PC-9 (cell line): ENCODE results near the gene HSPA9. TPM values are rescaled to one million over a fixed set of nuclear protein-coding genes. Genes with fewer than 3 reads are reported as not detected.
A peak's percentile ranks its signal among the peaks of the same experiment; 100 is the strongest.

Experiments used
- BruUV-seq: library from RNA; stranded (reverse); fragments of 400-500 nt; replicated peaks from 2 replicates; lab custom pipeline; 2021; lab: Mats Ljungman, UMichigan
- CTCF ChIA-PET: fragments of 300-600 bp; sonication (Branson Sonifier 250); formaldehyde crosslinking; loops from one replicate; lab custom pipeline; 2022; ENCODE audit warnings: antibody characterized with exemption; lab: Charles Lee
- POLR2A ChIA-PET: fragments of 300-600 bp; sonication (Branson Sonifier 250); formaldehyde crosslinking; loops from one replicate; lab custom pipeline; 2022; ENCODE audit warnings: antibody characterized with exemption; ENCODE audit not compliant: unreplicated experiment; lab: Charles Lee
- DNase-seq, 2 experiments: peaks; one replicate each; pipeline versions ENCODE4 v3.0.0 to v3.0.0-alpha.2; 2015 to 2022; ENCODE audit warnings: mixed read lengths in 1 of 2
- H2AFZ ChIP-seq: fragments of 200-600 bp; sonication (generic); 2 replicates; pipeline ENCODE4 v1.8.1; 2017; ENCODE audit warnings: antibody characterized with exemption
- H3F3A ChIP-seq: fragments of 200-600 bp; sonication (generic); 2 replicates; pipeline ENCODE4 v1.8.1; 2017; ENCODE audit warnings: antibody characterized with exemption, mild to moderate bottlenecking, low read depth; ENCODE audit not compliant: insufficient read depth
- H3K27ac ChIP-seq: fragments of 200-600 bp; sonication (generic); 2 replicates; pipeline ENCODE4 v1.6.1; 2016; ENCODE audit warnings: mixed run types
- H3K27me3 ChIP-seq: fragments of 200-600 bp; sonication (generic); 2 replicates; pipeline ENCODE4 v1.6.1; 2016; ENCODE audit warnings: low read depth, mixed run types; ENCODE audit not compliant: insufficient read depth
- H3K36me3 ChIP-seq: fragments of 200-600 bp; sonication (generic); 2 replicates; pipeline ENCODE4 v1.6.1; 2016; ENCODE audit warnings: low read depth, mixed run types
- H3K4me1 ChIP-seq: fragments of 200-600 bp; sonication (generic); replicated peaks from 2 replicates; pipeline ENCODE4 v1.6.1; 2016; ENCODE audit warnings: mixed run types; ENCODE audit not compliant: insufficient read depth
- H3K4me2 ChIP-seq: fragments of 200-600 bp; sonication (generic); 2 replicates; pipeline ENCODE4 v1.6.1; 2017; ENCODE audit warnings: mixed run types
- H3K4me3 ChIP-seq: fragments of 200-600 bp; sonication (generic); 2 replicates; pipeline ENCODE4 v1.6.1; 2016; ENCODE audit warnings: mixed run types
- H3K79me2 ChIP-seq: fragments of 200-600 bp; sonication (generic); 2 replicates; pipeline ENCODE4 v1.6.1; 2017; ENCODE audit warnings: low read depth, mixed run types
- H3K9me2 ChIP-seq: fragments of 200-600 bp; sonication (generic); 2 replicates; pipeline ENCODE4 v1.8.1; 2017; ENCODE audit warnings: mild to moderate bottlenecking; ENCODE audit not compliant: insufficient read depth
- H3K9me3 ChIP-seq: fragments of 200-600 bp; sonication (generic); 2 replicates; pipeline ENCODE4 v1.8.1; 2016; ENCODE audit warnings: low read depth; ENCODE audit not compliant: insufficient read depth
- H4K20me1 ChIP-seq: fragments of 200-600 bp; sonication (generic); 2 replicates; pipeline ENCODE4 v1.8.1; 2017; ENCODE audit not compliant: insufficient read depth
- EZH2 ChIP-seq: fragments of 200-600 bp; sonication (generic); IDR thresholded peaks from 2 replicates; pipeline ENCODE4 v1.8.0; 2017; ENCODE audit warnings: antibody characterized with exemption, low read depth
- intact Hi-C: fragments of 100-400 bp; cut with micrococcal nuclease; formaldehyde crosslinking; loops from one replicate; pipeline ENCODE4 v1.10.0; 2022; ENCODE audit not compliant: unreplicated experiment
- total RNA-seq: library from RNA; stranded (reverse); gene quantifications from 2 replicates; pipeline ENCODE4 v1.2.3, GENCODE V29; 2021
- TF ChIP-seq, protein P1 (sequence below): fragments of 200-600 bp; sonication (generic); conservative IDR thresholded peaks from 2 replicates; pipeline ENCODE4 v1.6.1; 2017; ENCODE audit warnings: mixed run types, antibody characterized with exemption, mild to moderate bottlenecking, moderate library complexity

HSPA9 gene
- total RNA-seq, 1 experiment from 2014 or later = 256 TPM

DNA sequence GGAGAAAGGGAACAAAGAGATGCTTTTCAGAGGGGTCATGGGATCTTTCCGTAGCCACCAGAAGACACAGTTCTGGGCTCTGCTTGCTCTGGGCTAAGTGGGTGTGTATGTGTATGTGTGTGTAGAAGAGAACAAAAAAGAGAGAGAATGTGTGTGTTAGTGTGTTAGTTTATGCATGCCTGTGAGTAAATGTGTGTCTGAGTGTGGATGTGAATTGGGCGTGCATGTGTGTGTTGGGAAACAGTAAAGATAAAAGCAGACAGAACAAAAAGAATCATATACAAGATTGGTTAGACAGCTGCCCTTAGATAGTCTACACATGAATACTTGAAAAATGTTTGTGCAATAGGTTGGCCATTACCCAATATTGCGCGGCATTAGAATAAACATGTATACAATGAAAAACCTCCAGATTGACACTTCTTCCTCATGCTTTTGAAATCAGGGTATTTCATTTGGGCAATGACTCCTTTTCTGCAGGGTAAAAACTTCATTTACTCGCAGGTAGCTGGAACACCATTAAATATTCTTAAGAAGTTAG is 36.5 kb upstream of the HSPA9 start:
- TF ChIP-seq, protein P1, sequence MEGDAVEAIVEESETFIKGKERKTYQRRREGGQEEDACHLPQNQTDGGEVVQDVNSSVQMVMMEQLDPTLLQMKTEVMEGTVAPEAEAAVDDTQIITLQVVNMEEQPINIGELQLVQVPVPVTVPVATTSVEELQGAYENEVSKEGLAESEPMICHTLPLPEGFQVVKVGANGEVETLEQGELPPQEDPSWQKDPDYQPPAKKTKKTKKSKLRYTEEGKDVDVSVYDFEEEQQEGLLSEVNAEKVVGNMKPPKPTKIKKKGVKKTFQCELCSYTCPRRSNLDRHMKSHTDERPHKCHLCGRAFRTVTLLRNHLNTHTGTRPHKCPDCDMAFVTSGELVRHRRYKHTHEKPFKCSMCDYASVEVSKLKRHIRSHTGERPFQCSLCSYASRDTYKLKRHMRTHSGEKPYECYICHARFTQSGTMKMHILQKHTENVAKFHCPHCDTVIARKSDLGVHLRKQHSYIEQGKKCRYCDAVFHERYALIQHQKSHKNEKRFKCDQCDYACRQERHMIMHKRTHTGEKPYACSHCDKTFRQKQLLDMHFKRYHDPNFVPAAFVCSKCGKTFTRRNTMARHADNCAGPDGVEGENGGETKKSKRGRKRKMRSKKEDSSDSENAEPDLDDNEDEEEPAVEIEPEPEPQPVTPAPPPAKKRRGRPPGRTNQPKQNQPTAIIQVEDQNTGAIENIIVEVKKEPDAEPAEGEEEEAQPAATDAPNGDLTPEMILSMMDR = no peak
- no peak for TF ChIP-seq EZH2
- DNase-seq = peak in 1 of 2 experiments; percentile 68
- Histone ChIP-seq H3K27me3 (no peaks in the 10 kb centered on the region), H3K9me2 (no peaks in the 10 kb centered on the region), H4K20me1 (no peaks in the 10 kb centered on the region), H3K79me2 (no peaks in the 10 kb centered on the region), H2AFZ (no peak overlapping the region), H3K4me3 (no peak overlapping the region), H3F3A (peaks cover 17% of the 10 kb centered on the region), H3K4me2 (peak overlapping the region; percentile 16; the same call in 1 of the 2 replicates), H3K27ac (no peak overlapping the region), H3K4me1 (peaks cover 35% of the 10 kb centered on the region), H3K9me3 (no peaks in the 10 kb centered on the region), H3K36me3 (no peaks in the 10 kb centered on the region)
- BruUV-seq = no TSS peak
- intact Hi-C loops = no loop called here
- CTCF ChIA-PET = no interaction called here
- POLR2A ChIA-PET = interaction anchor here (0.6 kb wide), 1 partner anchor 18 kb away, joined by 5 read pairs; no protein-coding TSS in a partner anchor

DNA sequence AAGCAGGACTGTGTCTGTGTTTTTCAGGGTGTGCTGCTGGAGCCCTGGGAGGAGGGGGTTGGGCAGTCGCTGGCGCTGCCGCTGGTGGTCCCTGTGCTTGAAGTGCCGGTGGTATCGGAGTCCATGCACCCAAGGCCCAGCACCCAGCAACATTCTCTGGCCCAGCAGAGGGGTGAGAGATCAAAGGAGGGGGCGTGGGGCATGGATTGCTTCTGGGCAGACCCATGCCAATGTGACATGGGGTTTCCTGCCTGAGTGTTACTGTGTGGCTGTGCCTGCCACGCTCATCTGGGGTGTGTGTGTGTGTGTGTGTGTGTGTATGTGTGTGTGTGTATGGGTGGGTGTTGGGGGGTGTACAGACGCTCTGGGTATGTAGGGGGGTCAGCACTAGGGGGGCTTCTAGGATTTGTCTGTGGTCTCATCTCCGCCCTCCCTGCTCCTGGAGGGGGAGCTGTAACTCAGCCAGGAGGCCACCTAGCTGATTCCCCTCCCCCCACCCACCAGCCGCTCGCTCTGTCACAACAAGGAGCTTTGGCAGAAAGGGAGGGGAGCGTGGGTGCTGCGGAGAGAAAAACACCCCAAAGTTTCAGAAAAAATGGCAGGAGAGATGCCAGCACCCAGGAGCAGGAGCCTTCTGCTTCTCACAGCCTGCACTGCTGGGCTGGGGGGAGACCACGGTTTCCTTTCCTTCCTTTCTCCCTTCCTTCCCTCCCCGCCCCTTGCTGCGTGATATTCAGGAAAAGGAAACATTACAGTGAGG is 35.9 kb upstream of the HSPA9 start:
- Histone ChIP-seq H4K20me1 (no peaks in the 10 kb centered on the region), H3K27ac (no peak overlapping the region), H3K79me2 (no peaks in the 10 kb centered on the region), H2AFZ (no peak overlapping the region), H3K9me2 (no peaks in the 10 kb centered on the region), H3K4me2 (0 out of 2 replicates have a peak overlapping the region, but pooled peaks have one; percentile 16), H3K9me3 (no peaks in the 10 kb centered on the region), H3K27me3 (no peaks in the 10 kb centered on the region), H3K36me3 (no peaks in the 10 kb centered on the region), H3F3A (peaks cover 17% of the 10 kb centered on the region), H3K4me3 (no peak overlapping the region), H3K4me1 (peaks cover 35% of the 10 kb centered on the region)
- no peak for TF ChIP-seq EZH2
- TF ChIP-seq, protein P1 = no peak
- DNase-seq = no peak
- intact Hi-C loops = no loop called here
- CTCF ChIA-PET = no interaction called here
- no TSS peak for BruUV-seq
- POLR2A ChIA-PET = interaction anchor here (0.6 kb wide), 1 partner anchor 17 kb away, joined by 5 read pairs; no protein-coding TSS in a partner anchor

DNA sequence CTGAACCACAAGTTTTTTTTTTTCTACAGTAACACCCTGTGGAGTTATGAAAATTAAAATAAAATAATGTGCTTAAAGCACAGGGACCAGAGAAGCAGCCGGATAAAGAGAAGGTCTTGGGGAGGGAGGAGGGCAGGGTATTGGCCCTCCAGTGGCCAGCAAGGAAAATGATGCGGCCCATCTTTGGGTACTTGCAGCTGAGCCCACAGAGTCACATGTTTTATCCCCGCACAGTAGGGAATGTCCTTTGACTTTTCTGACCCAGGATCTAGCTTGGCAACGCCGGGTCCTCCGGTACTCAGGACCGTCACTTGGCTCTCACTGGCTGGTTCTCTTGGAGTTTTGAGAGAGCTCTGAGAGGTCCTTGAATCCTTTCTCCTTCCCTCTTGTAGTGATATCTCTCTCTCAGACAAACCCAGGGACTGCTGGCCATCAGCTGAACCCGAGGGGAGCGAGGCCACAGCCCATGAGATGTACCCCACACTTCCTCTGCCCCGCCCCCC is 35.3 kb upstream of the HSPA9 start:
- H3K9me3 ChIP-seq = no peaks in the 10 kb centered on the region
- intact Hi-C loops = no loop called here
- ChIA-PET POLR2A (no interaction called here), CTCF (no interaction called here)
- H3K79me2 ChIP-seq = no peaks in the 10 kb centered on the region
- no peaks in the 10 kb centered on the region for H4K20me1 ChIP-seq
- peak overlapping the region; percentile 62; the same call in 1 of the 2 replicates for H3K27ac ChIP-seq
- no peaks in the 10 kb centered on the region for H3K27me3 ChIP-seq
- no peak overlapping the region; the same call in 1 of the 2 replicates for H2AFZ ChIP-seq
- no peak for DNase-seq
- H3F3A ChIP-seq = peaks cover 17% of the 10 kb centered on the region
- no peaks in the 10 kb centered on the region for H3K36me3 ChIP-seq
- peak overlapping the region; percentile 75 for H3K4me2 ChIP-seq
- no peaks in the 10 kb centered on the region for H3K9me2 ChIP-seq
- TF ChIP-seq, protein P1 = no peak
- no peak overlapping the region for H3K4me3 ChIP-seq
- H3K4me1 ChIP-seq = peaks cover 35% of the 10 kb centered on the region
- no TSS peak for BruUV-seq
